ENCODE measurements around the gene GDPD5.
"Not testable (repeated sequence)": the region's sequence is repeated elsewhere in the genome, so short reads cannot be mapped to it uniquely, and the experiment has no call there.

Gene GDPD5

DNA sequence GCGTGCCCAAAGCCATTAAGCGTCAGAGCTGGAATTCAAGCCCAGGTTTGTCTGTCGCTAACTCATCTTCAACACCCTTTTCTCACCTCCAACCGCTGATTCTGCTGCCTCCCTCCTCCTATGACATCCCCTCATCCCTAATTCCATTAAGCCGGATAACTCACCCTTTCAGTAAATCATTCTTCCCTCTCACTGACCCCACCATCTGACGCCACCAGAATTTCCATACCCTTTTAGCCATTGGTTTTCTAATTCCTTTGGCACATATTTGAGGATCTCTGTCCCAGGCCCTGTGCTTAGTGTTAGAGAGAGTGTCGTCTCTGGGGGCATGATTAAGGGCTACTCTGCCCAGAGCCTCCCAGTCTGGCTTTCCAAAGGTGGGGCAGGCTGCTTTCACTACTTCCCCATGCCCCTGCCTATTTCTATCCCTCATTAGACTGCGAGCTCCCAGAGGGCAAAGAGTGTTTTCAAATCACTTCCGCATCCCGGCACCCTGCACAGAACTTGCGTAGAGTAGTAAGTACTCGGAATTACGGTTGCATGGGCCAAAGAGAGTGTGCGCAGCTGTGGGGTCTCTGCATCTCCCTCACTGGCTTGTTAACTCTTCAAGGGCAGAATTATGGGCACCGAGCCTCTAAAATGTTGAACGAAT is 96.6 kb downstream of the GDPD5 start:
- no peak for DNase-seq (ENCODE audit: low read depth, low spot score)

DNA sequence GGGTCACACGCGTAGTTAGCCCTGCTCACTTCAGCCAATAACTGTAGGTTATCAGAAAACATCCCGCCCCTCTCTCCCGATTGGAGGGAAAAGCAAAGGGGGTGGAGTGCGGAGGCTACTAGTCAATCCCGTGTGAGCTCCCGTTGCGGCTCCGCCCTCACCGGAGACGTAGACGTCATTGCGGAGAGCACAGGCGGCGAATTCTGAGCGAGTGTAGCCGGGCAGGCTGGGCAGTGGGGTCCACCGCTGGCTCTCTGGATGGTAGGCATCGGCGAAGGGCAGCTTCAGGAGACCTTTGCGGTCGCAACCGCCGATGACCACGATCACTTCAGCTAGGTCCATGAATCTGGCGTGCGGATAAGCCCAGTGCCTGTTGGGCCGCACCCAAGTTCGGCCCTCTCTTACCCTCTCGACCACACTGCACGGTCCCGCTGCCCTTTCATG is 97.4 kb downstream of the GDPD5 start:
- peak; percentile 41 for DNase-seq (ENCODE audit: low read depth, low spot score)

DNA sequence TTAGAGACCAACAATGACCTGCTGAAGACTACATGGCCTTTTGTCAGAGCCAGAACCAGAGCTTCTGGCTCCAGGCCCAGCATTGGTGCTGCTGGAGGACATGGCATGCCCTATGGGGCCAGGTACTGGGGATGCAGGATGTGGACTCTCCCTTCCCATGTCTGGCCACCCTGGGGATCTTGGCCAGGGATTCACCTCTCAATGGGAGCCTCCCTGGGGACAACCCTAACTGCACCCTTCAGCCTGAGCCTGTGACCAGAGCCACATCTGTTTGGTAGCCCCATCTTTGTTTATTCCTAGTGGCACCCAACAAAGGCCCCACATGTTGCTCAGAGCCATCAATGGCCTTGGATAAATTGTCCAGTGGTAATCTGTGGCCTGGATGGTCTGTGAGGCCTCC is 98.6 kb downstream of the GDPD5 start:
- no peak for DNase-seq (ENCODE audit: low read depth, low spot score)

DNA sequence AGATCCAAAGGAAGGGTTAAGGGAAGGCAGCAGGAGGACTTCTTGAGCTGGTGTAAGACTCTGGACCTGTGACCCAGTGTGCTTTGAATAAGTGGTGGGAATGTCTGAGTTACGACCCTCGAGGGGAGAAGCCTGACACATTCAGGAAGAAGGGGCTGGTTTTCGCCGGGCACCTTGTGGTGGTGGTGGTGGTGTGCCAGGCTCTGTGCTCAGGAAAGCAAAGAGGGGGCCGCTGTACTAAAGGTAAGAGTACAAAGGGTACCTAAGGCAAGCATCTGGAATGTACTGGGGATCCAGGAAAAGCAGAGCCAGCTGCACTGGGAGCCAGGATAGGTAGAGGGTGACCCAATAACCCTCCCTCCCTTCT is 99.0 kb downstream of the GDPD5 start:
- no peak for DNase-seq (ENCODE audit: low read depth, low spot score)

DNA sequence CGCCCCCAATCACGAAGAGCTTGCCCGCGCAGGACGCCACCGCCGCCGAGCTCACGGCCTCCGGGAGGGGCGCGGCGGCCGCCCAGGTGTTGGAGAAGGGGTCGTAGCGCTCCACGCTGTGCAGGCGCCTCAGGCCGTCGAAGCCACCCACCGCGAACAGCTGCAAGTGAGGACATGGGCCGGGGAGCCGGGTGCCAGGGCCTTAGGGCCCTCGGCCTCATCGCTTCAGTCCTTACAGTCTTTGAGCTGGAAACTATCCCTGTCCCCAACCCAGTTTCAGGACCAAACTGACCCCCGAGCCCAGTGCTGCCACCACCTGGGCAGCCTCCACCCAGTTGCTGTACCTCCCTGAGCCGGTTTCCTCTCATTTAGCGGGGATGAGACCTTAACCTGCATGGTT is 100.3 kb downstream of the GDPD5 start:
- no peak for DNase-seq (ENCODE audit: low read depth, low spot score)

DNA sequence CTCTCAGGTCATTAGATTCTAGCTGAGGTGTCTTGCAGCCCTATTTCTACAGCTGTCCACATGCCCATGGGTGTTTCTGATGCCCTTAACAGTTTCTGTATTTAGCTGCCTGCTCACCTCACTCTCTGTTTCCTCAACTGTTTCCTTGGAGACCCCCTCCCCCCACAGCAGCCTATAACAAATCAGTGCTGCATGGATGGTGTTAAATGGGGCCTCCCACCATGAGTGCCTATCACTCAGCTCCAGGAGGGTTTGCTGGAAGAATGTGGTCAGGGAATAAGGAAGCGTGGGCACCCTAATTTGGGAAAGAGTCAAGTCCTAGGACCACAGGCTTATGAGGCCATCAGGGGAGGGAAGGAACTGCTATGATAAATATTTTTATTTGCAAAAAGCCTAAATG is 101.3 kb downstream of the GDPD5 start:
- DNase-seq (ENCODE audit: low read depth, low spot score) = no peak

DNA sequence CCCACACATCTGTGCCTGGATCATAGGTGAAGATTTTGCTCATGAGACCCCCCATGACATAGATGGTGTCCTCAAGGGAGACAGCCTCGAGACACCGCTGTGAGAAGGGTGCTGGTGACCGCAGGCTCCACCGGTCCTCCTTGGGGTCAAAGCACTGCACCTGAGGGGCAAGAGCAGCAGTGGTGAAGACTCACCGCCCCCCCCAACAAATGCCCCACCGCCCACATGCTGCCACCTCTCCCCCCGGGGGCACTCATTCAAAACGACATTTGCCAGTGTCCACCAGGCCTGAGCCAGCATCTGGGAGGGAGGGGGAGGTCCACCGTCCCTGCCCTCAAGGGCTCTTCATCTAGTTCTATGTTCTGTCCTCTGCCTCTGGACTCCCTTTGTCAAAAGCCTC is 102.0 kb downstream of the GDPD5 start:
- no peak for DNase-seq (ENCODE audit: low read depth, low spot score)

DNA sequence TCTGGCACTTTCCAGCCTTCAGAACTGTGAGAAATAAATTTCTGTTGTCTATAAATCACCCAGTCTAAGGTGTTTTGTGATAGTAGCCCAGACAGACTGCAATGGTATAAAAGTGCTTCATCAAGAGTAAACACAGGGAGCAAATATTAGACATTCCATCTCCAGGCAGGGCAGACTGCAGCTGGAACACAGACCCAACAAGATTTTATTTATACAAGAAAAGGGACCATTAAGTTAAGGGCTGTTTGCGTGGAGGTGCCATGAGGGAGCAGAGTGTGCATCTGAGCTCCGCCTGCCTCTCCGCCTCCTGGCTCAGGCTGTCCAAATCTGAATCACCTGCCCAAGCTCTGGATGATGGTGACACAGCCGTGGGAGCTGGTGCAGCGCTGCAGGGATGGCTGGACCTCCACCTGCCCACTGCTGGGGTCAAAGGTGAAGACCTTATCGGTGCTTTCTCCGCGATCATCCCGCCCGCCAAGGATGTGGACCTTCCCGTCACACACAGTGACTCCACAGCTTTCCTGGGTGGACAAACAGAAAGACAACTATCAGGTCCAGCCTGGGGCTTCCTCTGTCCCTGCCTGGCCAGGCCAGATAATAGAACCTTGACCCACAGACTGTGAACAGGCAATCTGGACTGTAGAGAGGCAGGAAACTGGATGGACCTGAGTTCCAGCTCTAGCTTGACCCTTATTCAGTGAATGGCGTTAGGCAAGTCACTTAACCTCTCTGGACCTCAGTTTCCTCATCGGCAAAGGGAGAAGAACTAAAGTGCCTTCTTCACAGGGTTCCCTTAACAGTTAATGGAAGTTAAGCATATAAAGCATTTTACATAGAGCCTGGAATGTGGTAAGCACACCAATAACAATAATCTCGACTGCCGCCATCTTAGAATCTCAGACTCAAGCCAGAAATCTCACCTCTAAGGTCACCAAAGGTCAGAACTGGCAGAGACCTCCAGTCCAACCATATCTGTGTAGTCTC is 103.2 kb downstream of the GDPD5 start:
- no peak for DNase-seq (ENCODE audit: low read depth, low spot score)

DNA sequence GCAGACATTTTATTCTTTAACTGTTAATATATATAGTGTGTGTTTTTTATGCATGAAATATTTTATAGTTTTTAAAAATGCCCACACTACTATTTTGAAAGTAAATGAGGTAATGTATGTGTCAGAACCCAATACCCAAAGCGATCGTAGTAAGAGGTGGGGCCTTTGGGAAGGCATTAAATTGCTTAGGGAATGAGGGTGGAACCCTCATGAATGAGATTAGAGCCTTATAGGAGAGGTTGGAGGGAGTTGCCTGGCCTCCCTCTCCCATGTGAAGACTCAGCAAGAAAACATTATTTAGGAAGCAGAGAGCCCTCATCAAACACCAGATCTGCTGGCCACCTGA is 103.9 kb downstream of the GDPD5 start:
- DNase-seq (ENCODE audit: low read depth, low spot score) = no peak

DNA sequence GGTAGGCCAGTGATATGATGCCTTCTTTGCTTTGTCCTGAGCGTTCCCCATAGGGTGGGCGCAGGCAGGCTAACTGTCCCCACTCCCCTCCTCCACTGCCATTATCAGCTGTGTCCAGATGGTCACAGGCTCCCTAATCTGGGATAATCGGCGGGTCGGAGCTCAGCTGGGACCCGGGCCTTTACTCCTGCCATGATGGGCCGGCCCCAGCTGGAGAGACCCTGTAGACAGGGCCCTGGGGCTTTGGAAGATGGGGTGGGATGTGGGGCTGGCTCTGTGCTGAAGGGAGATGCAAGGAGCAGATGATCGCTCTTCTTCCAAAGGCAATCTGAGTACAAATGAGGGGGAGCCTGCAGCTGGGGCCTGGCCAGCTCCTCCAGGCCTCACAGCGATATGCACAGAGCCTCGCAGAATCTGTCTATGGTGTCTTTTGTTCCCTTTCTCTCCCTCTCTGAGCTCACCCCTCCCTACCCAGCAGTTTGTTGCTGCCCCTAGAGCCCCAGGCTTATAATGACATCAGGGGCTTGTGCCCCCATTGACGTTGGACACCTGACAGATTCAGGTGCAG is 104.6 kb downstream of the GDPD5 start:
- DNase-seq (ENCODE audit: low read depth, low spot score) = no peak

DNA sequence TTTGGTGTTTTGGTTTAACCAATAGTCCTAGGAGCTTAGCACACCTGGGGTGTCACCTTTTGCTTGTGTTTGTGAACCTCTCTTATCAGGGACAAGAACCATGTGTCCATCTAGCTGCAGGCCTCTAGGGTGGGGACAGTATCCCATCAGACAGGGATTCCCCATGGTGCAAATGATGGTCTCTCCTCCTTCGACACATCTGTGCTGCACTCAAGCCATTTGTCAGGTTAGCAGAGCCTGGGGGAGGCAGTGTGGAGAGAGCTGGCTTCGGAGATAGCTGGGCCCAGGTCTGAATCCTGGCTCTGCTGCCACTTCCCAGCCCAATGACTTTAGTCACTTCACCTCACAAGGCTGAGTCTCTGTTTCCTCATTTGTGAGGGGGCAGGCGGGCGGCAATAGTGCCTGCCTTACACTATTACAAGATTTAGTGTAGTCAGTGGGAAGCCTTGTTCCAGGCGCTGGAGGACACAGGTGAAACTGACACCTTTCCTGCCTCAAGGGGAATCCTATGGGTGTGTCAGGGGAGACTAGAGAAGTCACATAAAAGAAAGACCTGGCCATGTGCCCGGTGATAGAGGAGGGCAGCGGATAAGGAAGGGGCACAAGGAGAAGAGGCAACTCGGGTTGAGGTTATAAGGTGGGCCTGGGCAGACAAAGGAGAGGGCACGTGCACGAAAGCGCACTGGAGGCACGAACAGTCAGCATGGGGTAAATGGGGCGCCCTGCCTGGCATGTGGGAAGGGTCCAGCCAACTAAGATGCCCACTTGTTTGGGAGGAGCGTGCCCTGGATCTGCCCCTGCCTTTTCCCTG is 105.3 kb downstream of the GDPD5 start:
- DNase-seq (ENCODE audit: low read depth, low spot score) = no peak

DNA sequence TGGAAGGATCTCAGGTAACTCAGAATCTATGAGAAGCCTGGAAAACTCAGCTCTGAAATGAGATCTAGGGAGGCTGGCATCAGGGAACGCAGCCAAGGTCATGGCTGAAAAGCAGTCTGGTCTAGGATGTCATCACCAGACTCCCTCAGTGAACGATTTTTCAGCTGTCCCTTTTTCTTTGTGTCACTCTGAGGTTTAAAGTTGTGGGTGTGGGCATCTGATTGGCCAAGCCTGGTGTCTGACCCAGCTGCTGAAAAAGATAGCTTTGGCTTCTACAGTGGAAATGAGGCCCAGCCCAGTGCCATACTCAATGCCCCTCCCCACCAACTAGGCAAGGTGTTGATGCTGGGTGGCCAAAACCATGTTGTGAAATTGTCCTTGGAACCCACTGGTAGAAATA is 111.9 kb downstream of the GDPD5 start:
- no peak for DNase-seq (ENCODE audit: low read depth, low spot score)

DNA sequence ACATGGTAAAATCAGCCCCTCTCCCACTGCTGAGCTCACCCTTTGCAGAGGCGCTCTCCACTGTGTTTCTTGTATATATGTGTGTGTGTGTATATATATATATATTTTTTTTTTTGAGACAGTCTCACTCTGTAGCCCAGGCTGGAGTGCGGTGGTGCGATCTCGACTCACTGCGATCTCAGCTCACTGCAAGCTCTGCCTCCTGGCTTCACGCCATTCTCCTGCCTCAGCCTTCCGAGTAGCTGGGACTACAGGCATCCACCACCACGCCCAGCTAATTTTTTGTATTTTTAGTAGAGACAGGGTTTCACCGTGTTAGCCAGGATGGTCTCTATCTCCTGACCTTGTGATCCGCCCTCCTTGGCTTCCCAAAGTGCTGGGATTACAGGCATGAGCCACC is 112.6 kb downstream of the GDPD5 start:
- DNase-seq (ENCODE audit: low read depth, low spot score) = not testable (repeated sequence)

DNA sequence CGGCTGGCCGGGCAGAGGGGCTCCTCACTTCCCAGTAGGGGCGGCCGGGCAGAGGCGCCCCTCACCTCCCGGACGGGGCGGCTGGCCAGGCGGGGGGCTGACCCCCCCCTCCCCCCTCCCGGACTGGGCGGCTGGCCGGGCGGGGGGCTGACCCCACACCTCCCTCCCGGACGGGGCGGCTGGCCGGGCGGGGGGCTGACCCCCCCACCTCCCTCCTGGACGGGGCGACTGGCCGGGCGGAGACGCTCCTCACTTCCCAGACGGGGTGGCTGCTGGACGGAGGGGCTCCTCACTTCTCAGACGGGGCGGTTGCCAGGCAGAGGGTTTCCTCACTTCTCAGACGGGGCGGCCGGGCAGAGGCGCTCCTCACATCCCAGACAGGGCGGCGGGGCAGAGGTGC is 115.8 kb downstream of the GDPD5 start:
- DNase-seq (ENCODE audit: low read depth, low spot score) = not testable (repeated sequence)

DNA sequence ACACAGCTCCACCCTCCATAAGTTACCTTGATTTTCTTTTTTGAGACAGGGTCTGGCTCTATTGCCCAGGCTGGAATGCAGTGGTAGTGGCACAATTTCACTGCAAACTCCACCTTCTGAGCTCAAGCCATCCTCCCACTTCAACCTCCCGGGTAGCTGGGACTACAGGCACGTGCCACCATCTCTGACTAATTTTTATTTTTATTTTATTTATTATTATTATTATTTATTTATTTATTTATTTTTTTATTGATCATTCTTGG is 116.9 kb downstream of the GDPD5 start:
- DNase-seq (ENCODE audit: low read depth, low spot score) = no peak

DNA sequence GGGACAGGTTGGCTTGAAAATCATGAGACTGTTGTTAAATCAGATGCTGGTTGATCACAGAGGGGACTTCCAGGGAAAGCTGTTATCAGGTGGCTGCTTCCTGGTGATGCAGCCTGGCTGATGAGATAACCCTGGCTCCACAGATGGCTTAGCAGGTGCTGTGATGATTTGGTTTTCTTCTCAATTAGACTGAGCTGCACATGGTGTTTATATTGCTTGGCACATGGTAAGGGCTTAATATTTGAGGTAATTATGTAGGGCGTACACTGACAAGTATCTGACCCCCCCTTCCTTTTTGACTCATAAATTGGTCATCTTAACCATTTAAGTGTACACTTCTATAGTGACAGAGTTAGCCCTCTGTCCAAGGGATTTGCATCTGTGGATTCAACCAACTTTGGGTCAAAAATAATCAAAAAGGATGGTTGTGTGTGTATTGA is 119.4 kb downstream of the GDPD5 start:
- no peak for DNase-seq (ENCODE audit: low read depth, low spot score)

DNA sequence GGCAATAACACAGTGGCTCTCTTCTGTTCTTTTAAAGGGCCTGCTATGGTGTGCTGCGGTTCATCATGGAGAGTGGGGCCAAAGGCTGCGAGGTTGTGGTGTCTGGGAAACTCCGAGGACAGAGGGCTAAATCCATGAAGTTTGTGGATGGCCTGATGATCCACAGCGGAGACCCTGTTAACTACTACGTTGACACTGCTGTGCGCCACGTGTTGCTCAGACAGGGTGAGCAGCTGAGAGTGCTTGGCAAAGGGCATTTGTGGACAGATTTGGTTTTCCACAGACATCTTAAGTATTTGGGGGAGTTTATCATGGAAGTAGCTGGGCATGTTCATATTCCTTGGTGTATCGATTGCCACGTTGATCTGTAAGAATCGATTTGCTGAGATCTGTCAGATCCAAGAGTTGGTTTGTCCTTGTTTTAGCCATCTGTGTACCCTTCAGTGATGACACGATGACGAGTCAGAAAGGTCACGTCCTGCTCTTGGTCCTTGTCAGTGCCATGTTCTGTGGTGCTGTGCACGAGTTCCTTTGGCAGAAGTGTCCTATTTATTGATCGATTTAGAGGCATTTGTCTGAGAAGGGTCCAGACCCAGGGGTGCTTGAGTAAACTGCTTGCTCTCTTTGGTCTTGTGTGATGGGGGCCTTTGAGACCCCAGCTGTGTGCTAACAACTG is 121.6 kb downstream of the GDPD5 start:
- DNase-seq (ENCODE audit: low read depth, low spot score) = no peak

DNA sequence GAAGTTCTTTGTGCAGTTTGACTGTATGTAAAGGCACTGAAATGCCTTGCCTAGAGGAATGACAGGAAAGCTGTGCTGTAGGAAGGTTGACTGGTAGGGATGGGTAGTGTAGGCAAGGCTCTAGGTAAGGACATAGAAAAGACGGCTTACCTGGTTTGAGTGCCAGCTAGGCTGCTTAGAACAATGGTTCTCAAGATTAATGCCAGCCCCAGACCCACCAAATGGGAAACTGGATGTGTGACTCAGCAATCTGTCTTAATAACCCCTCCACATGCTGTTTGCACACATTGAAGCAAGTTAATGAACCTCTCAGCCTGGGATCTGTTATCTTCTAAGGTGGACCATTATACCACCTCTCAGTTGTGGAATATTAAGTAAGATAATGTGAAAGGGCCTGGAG is 122.7 kb downstream of the GDPD5 start:
- no peak for DNase-seq (ENCODE audit: low read depth, low spot score)

DNA sequence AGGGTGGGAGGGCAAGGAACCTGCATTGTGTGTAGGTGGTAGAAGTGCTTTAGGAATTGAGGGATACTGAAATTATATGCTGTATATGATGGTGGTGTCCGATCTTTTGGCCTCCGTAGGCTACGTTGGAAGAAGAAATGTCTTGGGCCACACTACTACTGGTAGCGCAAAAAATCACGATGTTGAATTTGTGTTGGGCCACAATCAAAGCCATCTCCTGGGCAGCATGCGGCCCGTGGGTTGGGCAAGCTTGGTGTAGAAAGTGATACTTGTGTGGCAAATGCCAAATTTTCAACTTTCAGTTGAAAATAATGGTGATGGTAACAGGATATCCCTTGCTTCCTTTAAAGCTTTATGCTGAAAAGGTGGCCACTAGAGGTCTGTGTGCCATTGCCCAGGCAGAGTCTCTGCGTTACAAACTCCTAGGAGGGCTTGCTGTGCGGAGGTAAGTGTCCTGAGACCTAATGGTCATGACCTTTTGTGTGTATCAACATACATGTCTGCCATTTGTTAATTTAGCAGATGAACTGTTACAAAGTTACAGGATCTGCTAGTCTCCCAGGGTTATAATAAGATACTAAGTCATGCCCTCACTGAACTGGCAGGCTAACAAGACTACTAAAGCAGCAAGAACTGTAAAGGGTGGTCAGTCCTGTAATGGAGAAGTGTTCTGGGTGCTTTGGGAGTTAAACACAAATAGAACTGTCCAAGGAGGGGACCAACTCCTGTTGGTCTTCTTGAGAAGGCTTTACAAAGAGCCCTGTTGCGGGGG is 123.6 kb downstream of the GDPD5 start:
- DNase-seq (ENCODE audit: low read depth, low spot score) = no peak

DNA sequence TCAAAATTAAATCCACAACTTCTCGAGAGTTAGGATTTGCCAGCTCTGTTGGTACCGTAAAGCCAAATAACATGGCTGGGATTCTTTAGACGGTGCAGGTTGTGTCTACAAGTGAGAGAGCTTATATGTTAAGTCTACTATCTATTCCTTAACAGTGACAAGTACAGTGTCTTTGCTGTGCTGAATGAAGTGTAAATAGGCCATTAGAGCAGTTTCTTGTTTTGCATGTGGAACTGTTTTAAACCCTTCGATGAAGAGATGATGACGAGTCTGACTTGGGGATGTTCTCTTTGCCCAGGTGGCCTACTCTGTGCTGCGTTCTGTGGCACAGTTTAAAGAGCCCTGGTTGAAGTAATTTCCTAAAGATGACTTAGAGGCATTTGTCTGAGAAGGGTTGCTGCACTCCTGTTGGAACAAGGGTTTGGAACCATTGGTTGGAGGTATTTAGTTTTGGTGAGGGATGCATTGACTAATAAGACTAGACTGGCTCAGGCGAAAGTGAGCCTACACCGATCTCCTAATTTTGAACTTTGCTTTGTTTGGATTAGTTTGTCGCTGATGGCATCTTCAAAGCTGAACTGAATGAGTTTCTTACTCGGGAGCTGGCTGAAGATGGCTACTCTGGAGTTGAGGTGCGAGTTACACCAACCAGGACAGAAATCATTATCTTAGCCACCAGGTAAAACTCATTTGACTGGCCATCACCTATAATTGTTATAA is 125.4 kb downstream of the GDPD5 start:
- DNase-seq (ENCODE audit: low read depth, low spot score) = no peak
